Measurements from ENCODE around the gene UNC45B.
A peak's percentile ranks its signal among the peaks of the same experiment; 100 is the strongest.
"Not testable (repeated sequence)": the region's sequence is repeated elsewhere in the genome, so short reads cannot be mapped to it uniquely, and the experiment has no call there.

The UNC45B gene

GRCh38 chr17:35147375-35147905 is at the start of gene UNC45B:
UNC45B (plus strand) TSS chr17:35147817; CDS start chr17:35148264, 447 bp downstream.
- DNase-seq: no peak

GRCh38 chr17:35099908-35100307 is 47.7 kb upstream of the UNC45B start:
- DNase-seq: no peak

- no peak for DNase-seq
Observed at GRCh38 chr17:35101036-35101435, 46.6 kb upstream of the UNC45B start.

GRCh38 chr17:35101725-35102124 is 45.9 kb upstream of the UNC45B start:
- DNase-seq: no peak

GRCh38 chr17:35103271-35103670 is 44.3 kb upstream of the UNC45B start:
- no peak for DNase-seq

GRCh38 chr17:35104844-35105450 is 42.7 kb upstream of the UNC45B start:
- DNase-seq: no peak

GRCh38 chr17:35110791-35111190 is 36.8 kb upstream of the UNC45B start:
- DNase-seq: not testable (repeated sequence)

- no peak for DNase-seq
Observed at GRCh38 chr17:35116845-35117244, 30.8 kb upstream of the UNC45B start.

- no peak for DNase-seq
Observed at GRCh38 chr17:35117984-35118383, 29.6 kb upstream of the UNC45B start.

GRCh38 chr17:35119370-35120165 is 28.0 kb upstream of the UNC45B start, which contains the start of gene RAD51D:
RAD51D (minus strand) TSS chr17:35119860; CDS start chr17:35119613, 247 bp downstream.
- DNase-seq: peak; percentile 82

- no peak for DNase-seq
Observed at GRCh38 chr17:35121315-35121714, 26.3 kb upstream of the UNC45B start, which contains the start of gene FNDC8. FNDC8 (plus strand) TSS chr17:35121615; CDS start chr17:35121694, 79 bp downstream.

- DNase-seq: no peak
Observed at GRCh38 chr17:35127751-35128514, 19.7 kb upstream of the UNC45B start.

GRCh38 chr17:35129154-35129972 is 18.3 kb upstream of the UNC45B start:
- DNase-seq: no peak

GRCh38 chr17:35129973-35130351 is 17.7 kb upstream of the UNC45B start:
- no peak for DNase-seq

- no peak for DNase-seq
Observed at GRCh38 chr17:35130392-35130791, 17.2 kb upstream of the UNC45B start.

- DNase-seq: no peak
Observed at GRCh38 chr17:35132099-35132498, 15.5 kb upstream of the UNC45B start.

- DNase-seq: no peak
Observed at GRCh38 chr17:35132816-35133550, 14.6 kb upstream of the UNC45B start.

- no peak for DNase-seq
Observed at GRCh38 chr17:35135322-35135721, 12.3 kb upstream of the UNC45B start.

- DNase-seq: no peak
Observed at GRCh38 chr17:35138218-35138617, 9.4 kb upstream of the UNC45B start.

- DNase-seq: peak; percentile 60
Observed at GRCh38 chr17:35141681-35142466, 5.7 kb upstream of the UNC45B start, which contains the start of gene NLE1. NLE1 (minus strand) TSS chr17:35142303; CDS start chr17:35142275, 28 bp downstream.

- DNase-seq: no peak
Observed at GRCh38 chr17:35142467-35142796, 5.2 kb upstream of the UNC45B start.

Measured in NCI-H1694 (cell line).